UCSD-AML1 (cell line): ENCODE results near the gene CAPN2.

ENCODE experiments used
- DNase-seq: peaks from one replicate; lab custom pipeline; 2025; ENCODE audit not compliant: unreplicated experiment; lab: John Stamatoyannopoulos, UW

The CAPN2 gene

DNA sequence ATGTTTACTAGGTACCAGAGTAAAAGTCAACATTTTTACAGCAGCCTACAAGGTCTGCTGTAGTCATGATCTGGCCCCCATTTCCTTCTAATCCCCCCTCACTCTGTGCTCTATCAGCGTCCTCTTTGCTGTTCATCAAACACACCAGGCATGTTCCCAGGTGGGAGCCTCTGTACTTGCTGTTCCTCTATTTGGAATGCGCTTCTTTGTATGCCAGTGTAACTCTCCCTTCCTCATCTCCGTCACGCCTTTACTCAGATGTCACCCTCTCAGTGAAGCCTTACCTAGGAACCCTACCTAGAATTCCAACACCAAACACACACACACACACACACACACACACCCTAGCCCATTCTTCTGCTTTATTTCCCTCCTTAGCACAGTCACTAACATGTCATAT, 112.4 kb downstream of the CAPN2 start:
- DNase-seq: no peak
